ENCODE results near the gene CDH26.

CDH26 gene

GRCh38 chr20:60063739-60064380, 105.6 kb downstream of the CDH26 start:
- DNase-seq (ENCODE audit: low read depth): no peak

All from stimulated activated CD8-positive, alpha-beta memory T cell treated with anti-CD3 and anti-CD28 coated beads, Interleukin-15, amount 100 ng/mL, for 24 hours (primary cell).